HEK293T (cell line): ENCODE measurements around the gene CELF2.

Source experiments
- ARNT ChIP-seq: fragments of 450-650 bp; IDR thresholded peaks from 2 replicates; pipeline ENCODE4 v1.6.1; 2017; ENCODE audit warnings: mild to moderate bottlenecking
- BHLHE40 ChIP-seq: fragments of 450-650 bp; IDR thresholded peaks from 2 replicates; pipeline ENCODE4 v1.6.1; 2016; ENCODE audit warnings: mild to moderate bottlenecking, moderate library complexity, borderline replicate concordance
- SP1 ChIP-seq: fragments of 450-650 bp; IDR thresholded peaks from 2 replicates; pipeline ENCODE4 v1.6.1; 2017
- SUZ12 ChIP-seq: fragments of 450-650 bp; IDR thresholded peaks from 2 replicates; pipeline ENCODE4 v1.6.1; 2016; ENCODE audit warnings: mild to moderate bottlenecking
- TARDBP ChIP-seq: fragments of 450-650 bp; IDR thresholded peaks from 2 replicates; pipeline ENCODE4 v1.6.1; 2016

GRCh38 chr10:11295492-11295891, 277.8 kb downstream of the CELF2 start:
- TF ChIP-seq ARNT (no peak), BHLHE40 (no peak), TARDBP (no peak), SP1 (no peak), SUZ12 (no peak)
